ENCODE data around the gene PHLDA1. TPM values are rescaled to one million over a fixed set of nuclear protein-coding genes. Genes with fewer than 3 reads are reported as not detected.
A peak's percentile ranks its signal among the peaks of the same experiment; 100 is the strongest.

PHLDA1 gene
- total and polyA plus RNA-seq, 4 experiments from 2014 or later = 1.3 to 8.5 (median 5.2) TPM

DNA sequence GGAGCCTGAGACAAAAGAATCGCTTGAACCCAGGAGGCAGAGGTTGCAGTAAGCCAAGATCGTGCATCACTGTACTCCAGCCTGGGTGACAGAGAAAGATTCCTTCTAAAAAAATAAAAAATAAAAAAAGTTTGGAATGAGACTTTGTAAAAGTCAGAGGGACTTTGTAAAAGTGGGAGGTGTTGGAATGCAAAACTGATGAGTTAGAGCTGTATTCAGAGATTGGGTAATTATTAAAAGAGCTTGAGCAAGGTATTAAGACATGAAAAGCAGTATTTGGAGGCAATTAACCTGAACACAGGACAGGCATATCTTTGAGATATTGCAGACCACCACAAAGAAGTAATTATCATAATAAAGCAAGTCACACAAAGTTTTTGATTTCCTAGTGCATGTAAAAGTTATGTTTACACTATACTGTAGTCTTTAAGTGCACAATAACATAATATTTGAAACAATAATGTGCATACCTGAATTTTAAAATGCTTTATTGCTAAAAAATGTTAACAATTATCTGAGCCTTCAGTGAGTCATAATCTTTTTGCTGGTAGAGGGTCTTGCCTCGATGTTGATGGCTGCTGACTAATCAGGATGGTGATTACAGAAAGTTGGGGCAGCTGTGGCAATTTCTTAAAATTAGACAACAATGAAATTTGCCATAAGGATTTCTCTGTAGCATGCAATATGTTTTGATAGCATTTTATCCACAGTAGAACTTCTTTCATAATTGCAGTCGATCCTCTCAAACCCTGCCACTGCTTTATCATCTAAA, 33.1 kb downstream of the PHLDA1 start:
- Histone ChIP-seq H3K4me1 (ENCODE audit: insufficient read depth, low read length) (no peaks in the 10 kb centered on the region), H3K9me3 (ENCODE audit: control insufficient read depth in 1 of 2, low read length in 2 of 2) (no peaks in the 10 kb centered on the region), H3K36me3 (ENCODE audit: insufficient read depth, low read length) (no peaks in the 10 kb centered on the region), H3K4me3 (ENCODE audit: low read length in 2 of 2) (no peak overlapping the region), H3K27ac (ENCODE audit: low read depth, low read length) (no peak overlapping the region), H3K27me3 (ENCODE audit: insufficient read depth, low read length) (no peaks in the 10 kb centered on the region)
- H3K27ac Mint-ChIP-seq = no peak overlapping the region
- H3K4me3 Mint-ChIP-seq = no peak overlapping the region
- DNase-seq = no peak
- ChIA-PET CTCF (ENCODE audit: partially characterized antibody) (interaction anchor here (1.3 kb wide), 1 partner anchor 60 kb away, joined by 4 read pairs; no protein-coding TSS in a partner anchor), POLR2A (ENCODE audit: partially characterized antibody) (no interaction called here)
- no peaks in the 10 kb centered on the region for H3K9me3 Mint-ChIP-seq
- peaks cover 0 to 7% (median under 1%) of the 10 kb centered on the region in 4 donors for H3K4me1 Mint-ChIP-seq
- H3K27me3 Mint-ChIP-seq = no peaks in the 10 kb centered on the region
- intact Hi-C loops (cut with micrococcal nuclease) = no loop called here
- no peaks in the 10 kb centered on the region for H3K36me3 Mint-ChIP-seq

DNA sequence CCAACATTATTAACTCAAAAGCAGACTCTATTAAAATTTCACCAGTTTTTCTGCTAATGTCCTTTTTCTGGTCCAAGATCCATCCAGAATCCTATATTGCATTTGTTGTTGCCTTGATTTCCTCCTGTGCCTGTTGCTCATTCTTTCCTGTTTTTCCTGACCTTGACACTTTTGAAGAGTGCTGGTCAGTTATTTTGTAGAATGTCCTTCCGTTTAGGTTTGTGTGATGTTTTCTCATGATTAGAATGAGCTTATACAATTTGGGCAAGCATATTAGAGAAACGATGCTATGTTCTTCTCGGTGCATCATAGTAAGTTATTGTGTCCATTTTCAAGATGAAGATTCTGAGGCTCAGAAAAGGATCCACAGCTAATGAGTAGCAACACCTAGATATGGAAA, 33.9 kb downstream of the PHLDA1 start:
- H3K4me1 ChIP-seq (ENCODE audit: insufficient read depth, low read length) = no peaks in the 10 kb centered on the region
- no peaks in the 10 kb centered on the region for H3K27me3 Mint-ChIP-seq
- H3K27ac Mint-ChIP-seq = peak overlapping the region in 1 of 7 donors; percentile 38
- no peaks in the 10 kb centered on the region for H3K9me3 ChIP-seq (ENCODE audit: control insufficient read depth in 1 of 2, low read length in 2 of 2)
- no peak overlapping the region for H3K27ac ChIP-seq (ENCODE audit: low read depth, low read length)
- H3K36me3 Mint-ChIP-seq = no peaks in the 10 kb centered on the region
- CTCF ChIA-PET (ENCODE audit: partially characterized antibody) = no interaction called here
- POLR2A ChIA-PET (ENCODE audit: partially characterized antibody) = no interaction called here
- H3K4me1 Mint-ChIP-seq = peaks cover 0 to 7% (median under 1%) of the 10 kb centered on the region in 4 donors
- intact Hi-C loops (cut with micrococcal nuclease) = no loop called here
- H3K36me3 ChIP-seq (ENCODE audit: insufficient read depth, low read length) = no peaks in the 10 kb centered on the region
- H3K9me3 Mint-ChIP-seq = no peaks in the 10 kb centered on the region
- no peaks in the 10 kb centered on the region for H3K27me3 ChIP-seq (ENCODE audit: insufficient read depth, low read length)
- H3K4me3 Mint-ChIP-seq = no peak overlapping the region
- DNase-seq = no peak
- H3K4me3 ChIP-seq (ENCODE audit: low read length in 2 of 2) = no peak overlapping the region

DNA sequence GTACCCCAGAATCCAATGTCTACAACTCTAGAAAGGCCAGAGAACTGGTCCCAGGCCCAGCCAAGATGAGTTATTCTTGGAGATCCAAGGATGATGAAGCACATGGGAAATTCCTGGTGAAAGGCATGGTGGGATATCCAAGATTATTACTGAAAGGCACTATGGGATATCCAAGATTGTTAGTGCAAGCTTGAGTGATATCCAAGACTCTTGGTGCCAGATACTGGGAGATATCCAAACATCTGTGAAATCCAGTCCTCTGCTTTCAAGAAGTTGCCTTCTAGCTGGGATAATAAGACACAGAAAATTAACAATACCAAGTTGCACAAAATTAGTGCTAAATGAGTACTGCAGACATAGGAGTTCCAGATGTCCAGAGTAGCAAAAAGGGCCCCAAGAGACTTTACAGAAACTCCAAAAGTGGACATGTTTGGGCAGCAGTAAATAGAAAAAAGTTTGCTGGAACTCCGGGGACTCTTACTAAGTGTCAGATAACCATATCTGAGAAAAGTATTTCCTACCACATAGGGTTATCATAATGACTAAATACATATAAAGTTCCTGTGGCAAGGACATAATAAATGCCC, 34.6 kb downstream of the PHLDA1 start:
- ChIA-PET POLR2A (ENCODE audit: partially characterized antibody) (no interaction called here), CTCF (ENCODE audit: partially characterized antibody) (no interaction called here)
- Histone ChIP-seq H3K27me3 (ENCODE audit: insufficient read depth, low read length) (no peaks in the 10 kb centered on the region), H3K9me3 (ENCODE audit: control insufficient read depth in 1 of 2, low read length in 2 of 2) (no peaks in the 10 kb centered on the region), H3K4me3 (ENCODE audit: low read length in 2 of 2) (no peak overlapping the region), H3K27ac (ENCODE audit: low read depth, low read length) (no peak overlapping the region), H3K36me3 (ENCODE audit: insufficient read depth, low read length) (no peaks in the 10 kb centered on the region), H3K4me1 (ENCODE audit: insufficient read depth, low read length) (no peaks in the 10 kb centered on the region)
- H3K9me3 Mint-ChIP-seq = no peaks in the 10 kb centered on the region
- no peak overlapping the region for H3K4me3 Mint-ChIP-seq
- peaks cover 0 to 7% (median under 1%) of the 10 kb centered on the region in 4 donors for H3K4me1 Mint-ChIP-seq
- no peaks in the 10 kb centered on the region for H3K36me3 Mint-ChIP-seq
- H3K27ac Mint-ChIP-seq = no peak overlapping the region
- H3K27me3 Mint-ChIP-seq = no peaks in the 10 kb centered on the region
- intact Hi-C loops (cut with micrococcal nuclease) = no loop called here
- DNase-seq = no peak

- H3K27ac Mint-ChIP-seq = no peak overlapping the region
- H3K27me3 Mint-ChIP-seq = no peaks in the 10 kb centered on the region
- H3K9me3 Mint-ChIP-seq = no peaks in the 10 kb centered on the region
- intact Hi-C loops (cut with micrococcal nuclease) = no loop called here
- no peak overlapping the region for H3K4me3 Mint-ChIP-seq
- H3K4me1 Mint-ChIP-seq = peaks cover 0 to 7% (median 2%) of the 10 kb centered on the region in 4 donors
- POLR2A ChIA-PET (ENCODE audit: partially characterized antibody) = no interaction called here
- Histone ChIP-seq H3K4me3 (ENCODE audit: low read length in 2 of 2) (no peak overlapping the region), H3K27ac (ENCODE audit: low read depth, low read length) (no peak overlapping the region), H3K4me1 (ENCODE audit: insufficient read depth, low read length) (no peaks in the 10 kb centered on the region), H3K27me3 (ENCODE audit: insufficient read depth, low read length) (no peaks in the 10 kb centered on the region), H3K9me3 (ENCODE audit: control insufficient read depth in 1 of 2, low read length in 2 of 2) (no peaks in the 10 kb centered on the region), H3K36me3 (ENCODE audit: insufficient read depth, low read length) (no peaks in the 10 kb centered on the region)
- H3K36me3 Mint-ChIP-seq = no peaks in the 10 kb centered on the region
- no peak for DNase-seq
- CTCF ChIA-PET (ENCODE audit: partially characterized antibody) = no interaction called here
Observed at GRCh38 chr12:75995691-75996090, 35.9 kb downstream of the PHLDA1 start.

DNA sequence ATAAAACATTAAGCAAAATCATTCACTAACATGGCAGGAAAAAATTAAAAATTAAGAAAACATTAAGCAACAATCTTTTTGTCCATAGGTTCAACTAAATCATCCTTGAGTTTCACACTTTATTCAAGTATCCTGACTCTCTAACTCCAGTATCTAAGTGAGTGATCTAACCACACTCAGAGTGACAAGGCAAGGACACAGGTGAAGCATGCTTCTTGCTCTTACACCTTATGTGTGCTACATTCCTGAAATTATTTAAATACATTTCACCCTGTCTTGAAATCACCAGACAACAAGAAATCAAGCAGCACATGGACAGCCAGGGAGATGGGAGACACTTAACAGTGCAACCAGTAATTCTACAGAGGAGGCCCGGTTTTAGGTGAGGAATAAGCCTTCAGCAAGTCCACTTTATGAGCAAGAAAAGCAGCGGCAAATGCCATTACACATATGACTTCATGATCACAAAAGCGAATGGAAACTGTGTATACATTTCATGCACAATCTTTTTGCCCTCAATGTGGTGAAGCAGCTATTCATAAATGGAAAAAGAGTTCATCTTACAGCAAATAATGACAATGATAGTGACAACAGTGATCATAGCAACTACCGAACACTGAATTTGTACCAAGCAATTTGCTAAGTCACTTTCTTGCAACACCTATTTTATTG, 37.4 kb downstream of the PHLDA1 start:
- intact Hi-C loops (cut with micrococcal nuclease) = no loop called here
- peak overlapping the region in 1 of 7 donors; percentile 4 for H3K27ac Mint-ChIP-seq
- no peaks in the 10 kb centered on the region for H3K36me3 Mint-ChIP-seq

DNA sequence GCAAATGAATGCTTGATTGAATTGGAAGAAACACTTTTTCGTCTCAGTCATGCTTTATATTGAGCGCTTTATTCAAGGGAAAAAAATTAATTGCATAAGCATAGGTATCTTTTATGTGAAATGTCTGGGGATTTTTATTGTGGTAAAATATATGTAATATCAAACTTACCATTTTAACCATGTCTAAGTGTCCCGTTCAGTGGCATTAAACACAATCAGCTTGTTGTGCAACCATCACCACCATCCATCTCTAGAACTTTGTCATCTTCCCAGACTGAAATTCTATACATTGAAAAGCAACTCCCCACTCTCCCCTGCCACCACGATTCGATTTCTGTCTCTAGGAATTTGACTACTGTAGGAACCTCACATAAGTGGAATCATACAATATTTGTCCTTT, 39.8 kb downstream of the PHLDA1 start:
- no peak overlapping the region for H3K27ac ChIP-seq (ENCODE audit: low read depth, low read length)

More for the DNA sequence above, 37.4 kb downstream of the PHLDA1 start:
- no peak overlapping the region for H3K27ac ChIP-seq (ENCODE audit: low read depth, low read length)
- no peak for DNase-seq
- no peaks in the 10 kb centered on the region for H3K4me1 ChIP-seq (ENCODE audit: insufficient read depth, low read length)
- ChIA-PET CTCF (ENCODE audit: partially characterized antibody) (interaction anchor here (1.2 kb wide), 1 partner anchor 37 kb away, joined by 3 read pairs; the partner anchor contains the start of gene PHLDA1), POLR2A (ENCODE audit: partially characterized antibody) (interaction anchor here (0.5 kb wide), 1 partner anchor 89 kb away, joined by 3 read pairs; no protein-coding TSS in a partner anchor)
- no peaks in the 10 kb centered on the region for H3K36me3 ChIP-seq (ENCODE audit: insufficient read depth, low read length)
- Mint-ChIP-seq H3K4me3 (no peak overlapping the region), H3K27me3 (no peaks in the 10 kb centered on the region), H3K9me3 (no peaks in the 10 kb centered on the region), H3K4me1 (peaks cover 0 to 7% (median 2%) of the 10 kb centered on the region in 4 donors)
- H3K9me3 ChIP-seq (ENCODE audit: control insufficient read depth in 1 of 2, low read length in 2 of 2) = no peaks in the 10 kb centered on the region
- no peak overlapping the region for H3K4me3 ChIP-seq (ENCODE audit: low read length in 2 of 2)
- no peaks in the 10 kb centered on the region for H3K27me3 ChIP-seq (ENCODE audit: insufficient read depth, low read length)

More for the DNA sequence above, 39.8 kb downstream of the PHLDA1 start:
- ChIA-PET CTCF (ENCODE audit: partially characterized antibody) (interaction anchor here (0.9 kb wide), 1 partner anchor 12 kb away, joined by 3 read pairs; no protein-coding TSS in a partner anchor), POLR2A (ENCODE audit: partially characterized antibody) (no interaction called here)
- Mint-ChIP-seq H3K4me3 (no peak overlapping the region), H3K27ac (no peak overlapping the region), H3K9me3 (peaks cover 0 to 8% (median under 1%) of the 10 kb centered on the region in 8 donors), H3K4me1 (peaks cover 0 to 7% (median 2%) of the 10 kb centered on the region in 4 donors), H3K36me3 (no peaks in the 10 kb centered on the region), H3K27me3 (no peaks in the 10 kb centered on the region)
- no peak for DNase-seq
- H3K4me3 ChIP-seq (ENCODE audit: low read length in 2 of 2) = no peak overlapping the region
- no peaks in the 10 kb centered on the region for H3K36me3 ChIP-seq (ENCODE audit: insufficient read depth, low read length)
- intact Hi-C loops (cut with micrococcal nuclease) = loop anchor here (2.0 kb wide), 1 partner anchor 13 kb away; no protein-coding TSS in a partner anchor
- no peaks in the 10 kb centered on the region for H3K27me3 ChIP-seq (ENCODE audit: insufficient read depth, low read length)
- H3K4me1 ChIP-seq (ENCODE audit: insufficient read depth, low read length) = no peaks in the 10 kb centered on the region
- no peaks in the 10 kb centered on the region for H3K9me3 ChIP-seq (ENCODE audit: control insufficient read depth in 1 of 2, low read length in 2 of 2)

Data from CD4-positive, alpha-beta memory T cell (primary cell).